22Rv1 (cell line): ENCODE results near the gene IER5.

Source experiments
- ZFX ChIP-seq: fragments of 450-650 bp; IDR thresholded peaks from 2 replicates; pipeline ENCODE4 v1.6.1; 2017; ENCODE audit warnings: antibody characterized with exemption, borderline replicate concordance
- TF ChIP-seq, protein P1 (sequence below): fragments of 450-650 bp; IDR thresholded peaks from 2 replicates; pipeline ENCODE4 v1.5.1; 2017; ENCODE audit warnings: mild to moderate bottlenecking

- TF ChIP-seq, protein P1, sequence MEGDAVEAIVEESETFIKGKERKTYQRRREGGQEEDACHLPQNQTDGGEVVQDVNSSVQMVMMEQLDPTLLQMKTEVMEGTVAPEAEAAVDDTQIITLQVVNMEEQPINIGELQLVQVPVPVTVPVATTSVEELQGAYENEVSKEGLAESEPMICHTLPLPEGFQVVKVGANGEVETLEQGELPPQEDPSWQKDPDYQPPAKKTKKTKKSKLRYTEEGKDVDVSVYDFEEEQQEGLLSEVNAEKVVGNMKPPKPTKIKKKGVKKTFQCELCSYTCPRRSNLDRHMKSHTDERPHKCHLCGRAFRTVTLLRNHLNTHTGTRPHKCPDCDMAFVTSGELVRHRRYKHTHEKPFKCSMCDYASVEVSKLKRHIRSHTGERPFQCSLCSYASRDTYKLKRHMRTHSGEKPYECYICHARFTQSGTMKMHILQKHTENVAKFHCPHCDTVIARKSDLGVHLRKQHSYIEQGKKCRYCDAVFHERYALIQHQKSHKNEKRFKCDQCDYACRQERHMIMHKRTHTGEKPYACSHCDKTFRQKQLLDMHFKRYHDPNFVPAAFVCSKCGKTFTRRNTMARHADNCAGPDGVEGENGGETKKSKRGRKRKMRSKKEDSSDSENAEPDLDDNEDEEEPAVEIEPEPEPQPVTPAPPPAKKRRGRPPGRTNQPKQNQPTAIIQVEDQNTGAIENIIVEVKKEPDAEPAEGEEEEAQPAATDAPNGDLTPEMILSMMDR: no peak; the same call in 1 of the 2 replicates
- TF ChIP-seq ZFX: no peak
These were observed 16.9 kb downstream of the IER5 start for GRCh38 chr1:181105134-181106021.
